NCI-H82 treated with DMSO at 0.1 percent for 48 hours (cell line): Measurements from ENCODE around the gene PCDHGA7.
A peak's percentile ranks its signal among the peaks of the same experiment; 100 is the strongest.
"Not testable (repeated sequence)": the region's sequence is repeated elsewhere in the genome, so short reads cannot be mapped to it uniquely, and the experiment has no call there.

Source experiments
- DNase-seq: peaks from one replicate; lab custom pipeline; 2025; ENCODE audit not compliant: unreplicated experiment; lab: John Stamatoyannopoulos, UW

The PCDHGA7 gene

DNA sequence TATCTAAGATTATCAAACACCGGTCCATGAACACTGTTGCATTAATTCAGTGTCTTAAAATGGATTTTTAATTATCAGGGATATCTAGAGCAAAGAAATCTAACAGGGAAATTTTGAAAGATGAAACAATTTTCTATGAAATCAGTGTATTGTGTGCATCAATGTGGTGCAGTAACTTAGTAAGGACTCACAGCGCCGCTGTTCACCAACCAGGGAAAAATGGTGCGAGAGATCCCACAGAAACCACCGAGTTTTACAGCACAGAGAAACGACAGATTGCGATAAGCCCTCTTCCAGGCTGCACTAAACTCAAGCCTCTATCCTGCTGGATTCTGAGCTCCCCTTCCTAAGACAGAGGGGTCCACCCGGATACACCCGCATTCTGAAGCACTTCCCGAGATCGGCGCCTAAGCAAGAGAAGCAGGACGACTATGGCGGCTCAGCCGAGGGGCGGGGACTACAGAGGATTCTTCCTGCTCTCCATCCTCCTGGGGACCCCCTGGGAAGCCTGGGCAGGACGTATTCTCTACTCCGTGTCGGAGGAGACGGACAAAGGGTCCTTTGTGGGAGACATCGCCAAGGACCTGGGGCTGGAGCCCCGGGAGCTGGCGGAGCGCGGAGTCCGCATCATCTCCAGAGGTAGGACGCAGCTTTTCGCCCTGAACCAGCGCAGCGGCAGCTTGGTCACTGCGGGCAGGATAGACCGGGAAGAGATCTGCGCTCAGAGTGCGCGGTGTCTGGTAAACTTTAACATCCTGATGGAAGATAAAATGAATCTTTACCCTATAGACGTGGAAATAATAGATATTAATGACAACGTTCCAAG is at the start of gene PCDHGA7:
Gene PCDHGA7, plus strand, starts transcription at position 274 of the 826 bp plus-strand sequence. Its CDS starts 158 bp downstream, at position 432.
- no peak for DNase-seq

DNA sequence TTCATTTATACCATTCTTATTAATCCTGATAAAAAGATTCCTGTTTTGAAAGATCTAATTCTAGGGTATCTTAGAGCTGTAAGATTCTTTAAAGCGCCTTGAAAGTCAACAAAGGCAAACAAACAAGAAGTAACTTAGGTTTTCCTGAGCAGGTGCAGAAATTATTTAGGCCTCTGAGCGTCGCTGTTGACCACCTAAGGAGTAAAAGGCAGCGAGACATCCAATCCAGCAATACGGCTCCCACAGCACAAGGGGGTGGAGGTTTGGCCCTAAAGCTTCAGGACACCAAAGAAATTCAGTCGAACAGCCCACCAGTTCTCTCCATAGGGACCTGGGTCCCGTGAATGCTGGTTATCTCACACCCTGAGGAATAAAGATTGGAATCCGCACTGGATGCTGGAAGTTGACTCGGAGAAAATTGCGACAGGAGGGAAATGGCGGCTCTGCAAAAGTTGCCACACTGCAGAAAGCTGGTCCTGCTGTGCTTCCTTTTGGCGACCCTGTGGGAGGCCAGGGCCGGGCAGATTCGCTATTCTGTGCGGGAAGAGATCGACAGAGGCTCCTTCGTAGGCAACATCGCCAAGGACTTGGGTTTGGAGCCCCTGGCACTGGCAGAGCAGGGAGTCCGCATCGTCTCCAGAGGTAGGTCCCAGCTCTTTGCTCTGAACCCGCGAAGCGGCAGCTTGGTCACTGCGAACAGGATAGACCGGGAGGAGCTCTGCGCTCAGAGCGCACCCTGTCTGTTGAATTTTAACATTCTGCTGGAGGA is 43.8 kb upstream of the PCDHGA7 start, which contains the start of gene PCDHGA2:
Gene PCDHGA2, plus strand, starts transcription at position 223 of the 769 bp plus-strand sequence.
- no peak for DNase-seq

- not testable (repeated sequence) for DNase-seq
These were observed 41.7 kb upstream of the PCDHGA7 start for GRCh38 chr5:141340781-141341354.

- DNase-seq: no peak
These were observed 39.8 kb upstream of the PCDHGA7 start for GRCh38 chr5:141342773-141343172.

DNA sequence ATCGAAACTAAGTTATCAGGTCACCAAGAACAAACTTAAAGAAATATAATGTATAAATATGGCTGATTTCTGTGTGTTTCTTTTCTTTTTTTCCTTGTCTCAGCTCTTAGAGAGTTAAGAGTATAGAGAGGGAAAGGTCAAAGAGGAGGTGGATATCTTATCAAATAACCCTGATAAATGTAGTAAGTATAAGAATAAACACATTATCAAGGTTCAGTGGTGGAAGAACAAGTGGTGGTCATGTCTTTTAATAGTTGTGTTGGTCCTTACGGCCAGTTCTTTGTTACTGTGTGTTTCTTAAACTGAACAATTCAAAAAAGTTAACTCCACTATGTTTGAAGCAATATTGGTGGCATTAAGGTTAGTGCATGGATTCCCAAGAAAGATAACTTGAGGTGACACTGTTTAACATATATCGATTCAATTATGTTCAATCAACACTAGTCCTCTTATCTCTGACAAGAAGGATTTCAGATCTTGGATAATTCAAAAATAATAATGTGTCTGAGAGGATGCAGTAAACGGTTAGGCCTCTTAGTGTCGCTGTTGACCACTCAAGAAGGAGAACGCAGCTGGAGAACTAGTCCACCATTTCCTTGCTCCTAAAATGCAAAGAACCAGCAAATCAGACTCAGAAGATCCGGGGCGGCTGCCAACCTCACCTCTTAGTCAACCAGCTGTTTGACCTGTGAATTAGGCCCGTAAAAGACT is 39.1 kb upstream of the PCDHGA7 start, which contains the start of gene PCDHGA3:
Gene PCDHGA3, plus strand, starts transcription at position 588 of the 711 bp plus-strand sequence. CDS start 205 bp downstream, outside the sequence.
- DNase-seq: no peak

- DNase-seq: no peak
These were observed 38.5 kb upstream of the PCDHGA7 start for GRCh38 chr5:141343953-141344463.

DNA sequence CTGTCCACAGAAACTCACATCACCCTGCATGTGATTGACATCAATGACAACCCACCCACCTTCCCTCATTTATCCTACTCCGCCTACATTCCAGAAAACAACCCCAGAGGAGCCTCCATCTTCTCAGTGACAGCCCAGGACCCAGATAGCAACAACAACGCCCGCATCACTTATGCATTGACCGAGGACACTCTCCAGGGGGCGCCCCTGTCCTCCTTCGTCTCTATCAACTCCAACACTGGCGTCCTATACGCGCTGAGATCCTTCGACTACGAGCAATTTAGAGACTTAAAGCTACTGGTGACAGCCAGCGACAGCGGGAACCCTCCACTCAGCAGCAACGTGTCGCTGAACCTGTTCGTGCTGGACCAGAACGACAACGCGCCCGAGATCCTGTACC is 37.2 kb upstream of the PCDHGA7 start:
- no peak for DNase-seq

GRCh38 chr5:141346017-141346416 is 36.5 kb upstream of the PCDHGA7 start:
- not testable (repeated sequence) for DNase-seq

- peak; percentile 17 for DNase-seq
These were observed 32.5 kb upstream of the PCDHGA7 start, which contains the start of gene PCDHGB1 for GRCh38 chr5:141349917-141350619. Gene PCDHGB1 (plus strand): TSS chr5:141350099. CDS start chr5:141350261, 162 bp downstream.

GRCh38 chr5:141351591-141351990 is 31.0 kb upstream of the PCDHGA7 start:
- no peak for DNase-seq

- DNase-seq: no peak
These were observed 27.6 kb upstream of the PCDHGA7 start, which contains the start of gene PCDHGA4 for GRCh38 chr5:141354900-141355469. Gene PCDHGA4 (plus strand): TSS chr5:141355021. CDS start chr5:141355108, 87 bp downstream.

DNA sequence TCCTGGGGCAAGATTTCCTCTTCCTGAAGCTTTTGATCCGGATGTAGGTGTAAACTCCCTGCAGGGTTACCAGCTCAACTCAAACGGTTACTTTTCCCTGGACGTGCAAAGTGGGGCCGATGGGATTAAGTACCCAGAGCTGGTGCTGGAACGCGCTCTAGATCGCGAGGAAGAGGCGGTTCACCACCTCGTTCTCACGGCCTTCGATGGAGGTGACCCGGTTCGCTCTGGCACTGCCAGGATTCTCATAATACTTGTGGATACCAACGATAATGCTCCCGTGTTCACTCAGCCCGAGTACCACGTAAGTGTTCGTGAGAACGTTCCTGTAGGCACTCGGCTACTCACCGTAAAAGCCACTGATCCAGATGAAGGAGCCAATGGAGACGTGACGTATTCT is 26.9 kb upstream of the PCDHGA7 start:
- DNase-seq: no peak

- DNase-seq: no peak
These were observed 26.4 kb upstream of the PCDHGA7 start for GRCh38 chr5:141356133-141356532.

DNA sequence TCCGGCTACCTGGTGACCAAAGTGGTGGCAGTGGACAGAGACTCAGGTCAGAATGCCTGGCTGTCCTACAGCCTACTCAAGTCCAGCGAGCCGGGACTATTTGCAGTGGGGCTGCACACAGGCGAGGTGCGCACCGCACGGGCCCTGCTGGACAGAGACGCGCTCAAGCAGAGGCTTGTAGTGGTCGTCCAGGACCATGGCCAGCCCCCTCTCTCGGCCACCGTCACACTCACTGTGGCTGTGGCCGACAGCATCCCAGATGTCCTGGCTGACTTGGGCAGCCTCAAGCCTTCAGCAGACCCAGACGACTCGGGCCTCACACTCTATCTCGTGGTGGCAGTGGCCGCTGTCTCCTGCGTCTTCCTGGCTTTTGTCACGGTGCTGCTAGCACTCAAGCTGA is 25.6 kb upstream of the PCDHGA7 start:
- DNase-seq: no peak

- no peak for DNase-seq
These were observed 22.6 kb upstream of the PCDHGA7 start, which contains the start of gene PCDHGB2 for GRCh38 chr5:141359790-141360426. Gene PCDHGB2 (plus strand): TSS chr5:141359994. CDS start chr5:141360136, 142 bp downstream.

DNA sequence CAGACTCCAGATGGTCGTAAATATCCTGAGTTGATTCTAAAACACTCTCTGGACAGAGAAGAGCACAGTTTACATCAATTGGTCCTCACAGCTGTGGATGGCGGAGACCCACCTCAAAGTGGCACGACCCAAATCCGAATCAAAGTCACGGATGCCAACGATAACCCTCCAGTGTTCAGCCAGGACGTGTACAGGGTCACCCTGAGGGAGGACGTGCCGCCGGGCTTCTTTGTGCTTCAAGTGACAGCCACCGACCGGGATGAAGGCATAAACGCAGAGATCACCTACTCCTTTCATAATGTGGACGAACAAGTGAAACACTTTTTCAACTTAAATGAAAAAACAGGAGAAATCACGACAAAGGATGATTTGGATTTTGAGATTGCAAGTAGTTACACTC is 21.9 kb upstream of the PCDHGA7 start:
- DNase-seq: no peak

GRCh38 chr5:141362719-141363118 is 19.8 kb upstream of the PCDHGA7 start:
- no peak for DNase-seq

DNA sequence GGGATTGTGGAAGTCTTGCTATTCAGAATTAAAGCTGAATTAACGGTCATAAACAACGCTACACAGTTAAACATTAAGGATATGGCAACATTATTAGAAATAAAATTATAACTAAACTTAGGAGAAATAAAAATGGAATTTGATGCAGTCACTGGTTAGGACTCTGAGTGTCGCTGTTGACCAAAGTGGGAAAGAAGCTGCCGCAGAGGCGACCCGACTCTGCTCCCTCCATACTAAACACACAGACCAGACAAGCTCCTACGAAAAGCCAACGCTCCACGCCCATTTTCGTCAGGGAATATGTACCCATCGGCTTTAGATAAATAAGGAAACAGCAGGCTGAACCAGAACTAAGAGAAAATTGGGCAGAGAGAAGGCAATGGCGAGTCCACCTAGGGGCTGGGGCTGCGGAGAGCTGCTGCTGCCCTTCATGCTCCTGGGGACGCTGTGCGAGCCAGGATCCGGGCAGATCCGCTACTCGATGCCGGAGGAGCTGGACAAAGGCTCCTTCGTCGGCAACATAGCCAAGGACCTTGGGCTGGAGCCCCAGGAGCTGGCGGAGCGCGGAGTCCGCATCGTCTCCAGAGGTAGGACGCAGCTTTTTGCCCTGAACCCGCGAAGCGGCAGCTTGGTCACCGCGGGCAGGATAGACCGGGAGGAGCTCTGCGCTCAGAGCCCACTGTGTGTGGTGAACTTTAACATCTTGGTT is 18.4 kb upstream of the PCDHGA7 start, which contains the start of gene PCDHGA5:
Gene PCDHGA5, plus strand, starts transcription at position 211 of the 709 bp plus-strand sequence. Its CDS starts 169 bp downstream, at position 380.
- no peak for DNase-seq
